K562 (cell line): ENCODE results near the gene PGF. TPM values are rescaled to one million over a fixed set of nuclear protein-coding genes. Genes with fewer than 3 reads are reported as not detected.

Experiments used
- ATF7 ChIP-seq: fragments of 450-650 bp; IDR thresholded peaks from 2 replicates; pipeline ENCODE4 v1.7.1; 2014; ENCODE audit warnings: mild to moderate bottlenecking, moderate library complexity
- BHLHE40 ChIP-seq: IDR thresholded peaks from 2 replicates; pipeline ENCODE4 v1.6.1; 2011; ENCODE audit warnings: low read length, improper control_type of control experiment
- CEBPG ChIP-seq, 3 experiments: fragments of 200-800 bp in 1 of 3; sonication (Bioruptor generic) in 1 of 3; sonication (generic) in 1 of 3; formaldehyde crosslinking in 1 of 3; IDR thresholded peaks in 2 of 3; conservative IDR thresholded peaks in 1 of 3; 2 replicates each; pipeline versions ENCODE4 v1.6.1 to v1.8.0; 2016 to 2022; ENCODE audit warnings: missing compliant biosample characterization in 2 of 3, missing genetic modification characterization in 2 of 3, mild to moderate bottlenecking in 1 of 3, missing genetic modification reagents in 1 of 3
- DDX20 ChIP-seq: fragments of 450-650 bp; IDR thresholded peaks from 2 replicates; pipeline ENCODE4 v1.6.1; 2016; ENCODE audit warnings: missing genetic modification characterization, low read depth, mild to moderate bottlenecking, missing compliant biosample characterization, moderate library complexity
- ETV5 ChIP-seq: sonication (generic); formaldehyde crosslinking; IDR thresholded peaks from 2 replicates; pipeline ENCODE4 v1.4.0; 2020; ENCODE audit warnings: low read depth, mild to moderate bottlenecking, missing genetic modification reagents
- FOXK1 ChIP-seq: sonication (generic); formaldehyde crosslinking; IDR thresholded peaks from 2 replicates; pipeline ENCODE4 v1.8.0; 2022; ENCODE audit warnings: missing genetic modification reagents, mild to moderate bottlenecking, borderline replicate concordance
- HBP1 ChIP-seq: fragments of 450-650 bp; formaldehyde crosslinking; IDR thresholded peaks from 2 replicates; pipeline ENCODE4 v1.4.0; 2022; ENCODE audit warnings: missing genetic modification characterization
- HDAC1 ChIP-seq, 2 experiments: fragments of 450-650 bp; IDR thresholded peaks; 2 replicates each; pipeline ENCODE4 v1.6.1; 2016 to 2017; ENCODE audit warnings: inconsistent platforms in 1 of 2, mild to moderate bottlenecking in 1 of 2, moderate library complexity in 1 of 2
- HMBOX1 ChIP-seq: sonication (generic); IDR thresholded peaks from 2 replicates; pipeline ENCODE4 v1.6.1; 2016
- IRF9 ChIP-seq: fragments of 450-650 bp; IDR thresholded peaks from 2 replicates; pipeline ENCODE4 v1.6.1; 2016; ENCODE audit warnings: missing biosample characterization, missing genetic modification characterization
- MEIS2 ChIP-seq: fragments of 450-650 bp; IDR thresholded peaks from 2 replicates; pipeline ENCODE4 v1.6.1; 2014; ENCODE audit warnings: mild to moderate bottlenecking; ENCODE audit not compliant: partially characterized antibody
- PBX2 ChIP-seq, 2 experiments: IDR thresholded peaks in 1 of 2; conservative IDR thresholded peaks in 1 of 2; 2 replicates each; pipeline ENCODE4 v1.6.1; 2016; ENCODE audit warnings: low read depth in 2 of 2, mild to moderate bottlenecking in 1 of 2, missing compliant biosample characterization in 1 of 2, missing genetic modification characterization in 1 of 2, moderate library complexity in 1 of 2
- PHF21A ChIP-seq: fragments of 450-650 bp; IDR thresholded peaks from 2 replicates; pipeline ENCODE4 v1.6.1; 2017; ENCODE audit warnings: low read depth, borderline replicate concordance
- POLR2B ChIP-seq: fragments of 450-650 bp; IDR thresholded peaks from 2 replicates; pipeline ENCODE4 v1.6.1; 2018; ENCODE audit warnings: low read depth; ENCODE audit not compliant: partially characterized antibody
- RBM17 ChIP-seq: fragments of 200-400 bp; formaldehyde crosslinking; IDR thresholded peaks from 2 replicates; pipeline ENCODE4 v1.6.1; 2017; ENCODE audit warnings: low read depth, mild to moderate bottlenecking, low read length, borderline replicate concordance
- RBM34 ChIP-seq: fragments of 200-400 bp; formaldehyde crosslinking; IDR thresholded peaks from 2 replicates; pipeline ENCODE4 v1.6.1; 2018; ENCODE audit warnings: low read length, borderline replicate concordance; ENCODE audit not compliant: insufficient read depth
- SAP30 ChIP-seq: fragments of 200-600 bp; sonication (generic); IDR thresholded peaks from 2 replicates; pipeline ENCODE4 v1.6.1; 2012; ENCODE audit warnings: borderline replicate concordance, low read depth, mild to moderate bottlenecking, moderate library complexity, low read length, control low read depth, inconsistent platforms; ENCODE audit not compliant: insufficient read depth, poor library complexity, severe bottlenecking
- SMAD1 ChIP-seq: fragments of 150-350 bp; IDR thresholded peaks from 2 replicates; pipeline ENCODE4 v1.6.1; 2014; ENCODE audit warnings: low read length, low read depth; ENCODE audit not compliant: partially characterized antibody
- SNAPC5 ChIP-seq: fragments of 250-450 bp; sonication (Bioruptor Pico); IDR thresholded peaks from 2 replicates; pipeline ENCODE4 v1.8.0; 2021; ENCODE audit warnings: moderate library complexity, mild to moderate bottlenecking, inconsistent platforms
- STAT5A ChIP-seq: IDR thresholded peaks from 2 replicates; pipeline ENCODE4 v1.6.1; 2012; ENCODE audit warnings: low read length, inconsistent platforms, borderline replicate concordance
- ZNF3 ChIP-seq: fragments of 250-450 bp; sonication (Bioruptor Pico); IDR thresholded peaks from 2 replicates; pipeline ENCODE4 v1.5.0; 2021; ENCODE audit warnings: mild to moderate bottlenecking, moderate library complexity
- polyA plus RNA-seq, 8 experiments: library from polyadenylated mRNA; depleted of rRNA in 4 of 8; stranded (reverse) in 5 of 8; unstranded in 3 of 8; fragments of >200 nt; fragmentation: Nextera tagmentation in 2 of 8; fragmentation: Illumina TruSeq in 1 of 8; extraction: Ambion mirVana in 2 of 8; extraction: Trizol in 1 of 8; gene quantifications; 2 replicates each; pipeline versions ENCODE4 v1.2.1 to v1.2.3, GENCODE V29; 2011 to 2014; ENCODE audit warnings: inconsistent platforms in 1 of 8, missing spikeins in 1 of 8
- total RNA-seq, 7 experiments: library from RNA; depleted of rRNA in 6 of 7; stranded (reverse); fragments of >200 nt in 6 of 7; fragmentation: Illumina TruSeq in 2 of 7; extraction: Trizol in 2 of 7; gene quantifications; 2 replicates each; pipeline versions ENCODE4 v1.2.1 to v1.2.3, GENCODE V29; 2011 to 2021; ENCODE audit warnings: low replicate concordance in 1 of 7

The PGF gene
- total and polyA plus RNA-seq, 9 of the 15 experiments (the other 6 are each of a cell fraction or from before 2014, with no cell fraction given): 0.04 to 0.44 (median 0.18) TPM

GRCh38 chr14:74922752-74923401, 32.5 kb downstream of the PGF start, which contains the start of gene RPS6KL1 (continued):
- TF ChIP-seq HMBOX1: no peak
- TF ChIP-seq DDX20 (tag): no peak
- TF ChIP-seq IRF9 (tag): no peak
- no peak for TF ChIP-seq CEBPG (CRISPR knock-in tag; IDR thresholded peaks at IDR 0.05)
- no peak for TF ChIP-seq CEBPG (tag; conservative IDR thresholded peaks at IDR 0.05 in 1 of 2, IDR thresholded peaks at IDR 0.05 in 1 of 2)
- TF ChIP-seq MEIS2: no peak
- TF ChIP-seq BHLHE40: no peak
- no peak for TF ChIP-seq STAT5A
- no peak for TF ChIP-seq POLR2B
- TF ChIP-seq PBX2 (CRISPR knock-in tag; IDR thresholded peaks at IDR 0.05; ENCODE audit: low read depth): no peak
- no peak for TF ChIP-seq PBX2 (tag; conservative IDR thresholded peaks at IDR 0.05; ENCODE audit: low read depth)
- no peak for TF ChIP-seq RBM17
- no peak for TF ChIP-seq ETV5 (CRISPR knock-in tag)
- TF ChIP-seq ZNF3 (CRISPR knock-in tag): no peak
- 0 out of 4 replicates have a peak, but pooled peaks of 1 of the 2 experiments have one; percentile 18 for TF ChIP-seq HDAC1 (IDR thresholded peaks at IDR 0.05)
- peak; percentile 79 for TF ChIP-seq SMAD1
- TF ChIP-seq RBM34: no peak
- no peak for TF ChIP-seq SAP30
- peak; percentile 99 for TF ChIP-seq PHF21A
- TF ChIP-seq FOXK1: 0 out of 2 replicates have a peak, but pooled peaks have one; percentile 22
- TF ChIP-seq ATF7: peak; percentile 97
- TF ChIP-seq SNAPC5: no peak
- no peak for TF ChIP-seq HBP1 (CRISPR knock-in tag)
